ES-I3 (cell line): ENCODE data around the gene TRIM9.

Source experiments
- H3K36me3 ChIP-seq: 2 replicates; pipeline ENCODE4 v1.6.1; 2013; ENCODE audit warnings: mild to moderate bottlenecking, low read length, control low read depth, moderate library complexity; ENCODE audit not compliant: insufficient read depth
- H3K4me1 ChIP-seq: 2 replicates; pipeline ENCODE4 v1.6.1; 2013; ENCODE audit warnings: mild to moderate bottlenecking, control low read depth, low read length; ENCODE audit not compliant: insufficient read depth
- H3K9ac ChIP-seq: 2 replicates; pipeline ENCODE4 v1.6.1; 2013; ENCODE audit warnings: low read depth, mild to moderate bottlenecking, low read length, moderate library complexity
- H3K9me3 ChIP-seq: 2 replicates; pipeline ENCODE4 v1.6.1; 2013; ENCODE audit warnings: mild to moderate bottlenecking, low read length, moderate library complexity; ENCODE audit not compliant: control insufficient read depth, insufficient read depth

Gene TRIM9

GRCh38 chr14:51094901-51095853 is at the start of gene TRIM9:
Gene TRIM9, minus strand, starts transcription at chr14:51095105. Its CDS starts 166 bp downstream, at chr14:51094939.
- Histone ChIP-seq H3K4me1 (no peaks in the 10 kb centered on the region), H3K9ac (peak within 1 kb of the TSS; percentile 70), H3K36me3 (no peaks in the 10 kb centered on the region), H3K9me3 (no peaks in the 10 kb centered on the region)

- Histone ChIP-seq H3K4me1 (peaks cover 8% of the 10 kb centered on the region; the same call in 1 of the 2 replicates), H3K9ac (no peak overlapping the region), H3K36me3 (no peaks in the 10 kb centered on the region), H3K9me3 (no peaks in the 10 kb centered on the region)
Observed at GRCh38 chr14:51140856-51141255, 46.0 kb upstream of the TRIM9 start.

- Histone ChIP-seq H3K9ac (no peak overlapping the region), H3K4me1 (peaks cover 8% of the 10 kb centered on the region; the same call in 1 of the 2 replicates), H3K9me3 (no peaks in the 10 kb centered on the region), H3K36me3 (no peaks in the 10 kb centered on the region)
Observed at GRCh38 chr14:51140338-51140737, 45.4 kb upstream of the TRIM9 start.

GRCh38 chr14:51139121-51139681 is 44.3 kb upstream of the TRIM9 start:
- no peaks in the 10 kb centered on the region for H3K9me3 ChIP-seq
- no peaks in the 10 kb centered on the region for H3K36me3 ChIP-seq
- H3K9ac ChIP-seq, result no peak overlapping the region
- peaks cover 8% of the 10 kb centered on the region; the same call in 1 of the 2 replicates for H3K4me1 ChIP-seq

- Histone ChIP-seq H3K4me1 (peaks cover 8% of the 10 kb centered on the region; the same call in 1 of the 2 replicates), H3K9me3 (no peaks in the 10 kb centered on the region; the same call in 1 of the 2 replicates), H3K9ac (no peak overlapping the region), H3K36me3 (no peaks in the 10 kb centered on the region)
Observed at GRCh38 chr14:51138404-51139103, 43.6 kb upstream of the TRIM9 start.

GRCh38 chr14:51131516-51131915 is 36.6 kb upstream of the TRIM9 start:
- Histone ChIP-seq H3K9me3 (no peaks in the 10 kb centered on the region; the same call in 1 of the 2 replicates), H3K9ac (no peak overlapping the region), H3K4me1 (no peaks in the 10 kb centered on the region), H3K36me3 (no peaks in the 10 kb centered on the region)

- Histone ChIP-seq H3K36me3 (no peaks in the 10 kb centered on the region), H3K9me3 (no peaks in the 10 kb centered on the region; the same call in 1 of the 2 replicates), H3K4me1 (no peaks in the 10 kb centered on the region), H3K9ac (no peak overlapping the region)
Observed at GRCh38 chr14:51129130-51129529, 34.2 kb upstream of the TRIM9 start.

- no peaks in the 10 kb centered on the region for H3K9me3 ChIP-seq
- H3K4me1 ChIP-seq, result peaks cover 30% of the 10 kb centered on the region
Observed at GRCh38 chr14:51124029-51124428, 29.1 kb upstream of the TRIM9 start.

GRCh38 chr14:51121096-51121495 is 26.2 kb upstream of the TRIM9 start:
- Histone ChIP-seq H3K4me1 (peaks cover 30% of the 10 kb centered on the region), H3K9ac (no peak overlapping the region), H3K36me3 (no peaks in the 10 kb centered on the region), H3K9me3 (no peaks in the 10 kb centered on the region)

More at GRCh38 chr14:51124029-51124428, 29.1 kb upstream of the TRIM9 start:
- Histone ChIP-seq H3K9ac (no peak overlapping the region), H3K36me3 (no peaks in the 10 kb centered on the region)

- H3K9me3 ChIP-seq, result no peaks in the 10 kb centered on the region
- no peaks in the 10 kb centered on the region for H3K36me3 ChIP-seq
- H3K9ac ChIP-seq, result no peak overlapping the region
- peaks cover 30% of the 10 kb centered on the region for H3K4me1 ChIP-seq
Observed at GRCh38 chr14:51119411-51120051, 24.6 kb upstream of the TRIM9 start.

GRCh38 chr14:51118993-51119392 is 24.1 kb upstream of the TRIM9 start:
- H3K36me3 ChIP-seq, result no peaks in the 10 kb centered on the region
- no peaks in the 10 kb centered on the region for H3K9me3 ChIP-seq
- no peak overlapping the region for H3K9ac ChIP-seq
- H3K4me1 ChIP-seq, result peaks cover 30% of the 10 kb centered on the region

- H3K4me1 ChIP-seq, result peaks cover 30% of the 10 kb centered on the region
- H3K36me3 ChIP-seq, result no peaks in the 10 kb centered on the region
- H3K9me3 ChIP-seq, result no peaks in the 10 kb centered on the region
- no peak overlapping the region for H3K9ac ChIP-seq
Observed at GRCh38 chr14:51117593-51117992, 22.7 kb upstream of the TRIM9 start.

- Histone ChIP-seq H3K9me3 (no peaks in the 10 kb centered on the region), H3K36me3 (no peaks in the 10 kb centered on the region), H3K9ac (no peak overlapping the region), H3K4me1 (peaks cover 21% of the 10 kb centered on the region)
Observed at GRCh38 chr14:51116682-51117081, 21.8 kb upstream of the TRIM9 start.

- Histone ChIP-seq H3K4me1 (no peaks in the 10 kb centered on the region), H3K36me3 (no peaks in the 10 kb centered on the region), H3K9ac (no peak overlapping the region), H3K9me3 (no peaks in the 10 kb centered on the region)
Observed at GRCh38 chr14:51109651-51110050, 14.7 kb upstream of the TRIM9 start.
